Measurements from ENCODE around the gene TIMP3. TPM values are rescaled to one million over a fixed set of nuclear protein-coding genes. Genes with fewer than 3 reads are reported as not detected.
"Not testable (repeated sequence)": the region's sequence is repeated elsewhere in the genome, so short reads cannot be mapped to it uniquely, and the experiment has no call there.

TIMP3 gene
- total and polyA plus RNA-seq, 2 experiments from 2014 or later = 91.6 to 96.1 TPM

DNA sequence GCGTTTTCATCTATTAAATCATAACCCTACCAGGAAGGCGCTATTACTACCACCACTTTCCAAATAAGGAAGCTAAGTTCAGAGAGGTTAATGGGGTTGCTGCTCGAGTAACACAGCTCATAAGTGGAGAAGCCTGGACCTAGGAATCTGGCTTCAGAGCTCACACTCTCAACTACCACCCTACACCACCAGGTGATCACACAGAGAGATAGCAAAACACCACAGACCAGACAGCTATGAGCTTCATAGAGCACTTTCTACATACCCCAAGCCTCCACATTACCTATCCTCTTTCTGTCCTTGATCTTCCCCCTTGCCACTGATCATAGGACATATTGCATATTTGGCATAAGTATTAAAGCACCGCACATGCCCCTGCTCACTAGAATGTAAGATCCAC is 65.4 kb downstream of the TIMP3 start:
- H2AFZ ChIP-seq = no peak overlapping the region
- no peak overlapping the region for H3K4me3 ChIP-seq
- TF ChIP-seq EZH2phosphoT487 (IDR thresholded peaks at IDR 0.05; ENCODE audit: low read depth, severe bottlenecking, unreplicated experiment) (no peak), EZH2 (IDR thresholded peaks at IDR 0.05; ENCODE audit: borderline replicate concordance) (no peak), CTCF (IDR thresholded peaks at IDR 0.05; ENCODE audit: poor library complexity) (no peak)
- H3K36me3 ChIP-seq (replicated peaks; ENCODE audit: insufficient read depth, low read depth) = no peaks in the 10 kb centered on the region
- H4K20me1 ChIP-seq (ENCODE audit: insufficient read depth, poor library complexity, severe bottlenecking) = no peaks in the 10 kb centered on the region
- no peaks in the 10 kb centered on the region for H3K9me3 ChIP-seq (ENCODE audit: low read depth)
- H3K4me2 ChIP-seq = no peak overlapping the region
- 79% methylated on average over 4 of the region's 4 CpGs for WGBS (ENCODE audit: low lambda C conversion rate, missing lambda C conversion rate)
- H3K27me3 ChIP-seq = no peaks in the 10 kb centered on the region
- no peak overlapping the region for H3K27ac ChIP-seq
- no peaks in the 10 kb centered on the region for H3K9me2 ChIP-seq (replicated peaks; ENCODE audit: insufficient read depth)
- H3K79me2 ChIP-seq = no peaks in the 10 kb centered on the region
- no peak for DNase-seq (ENCODE audit: low spot score)
- no peaks in the 10 kb centered on the region for H3K4me1 ChIP-seq (ENCODE audit: insufficient read depth)

DNA sequence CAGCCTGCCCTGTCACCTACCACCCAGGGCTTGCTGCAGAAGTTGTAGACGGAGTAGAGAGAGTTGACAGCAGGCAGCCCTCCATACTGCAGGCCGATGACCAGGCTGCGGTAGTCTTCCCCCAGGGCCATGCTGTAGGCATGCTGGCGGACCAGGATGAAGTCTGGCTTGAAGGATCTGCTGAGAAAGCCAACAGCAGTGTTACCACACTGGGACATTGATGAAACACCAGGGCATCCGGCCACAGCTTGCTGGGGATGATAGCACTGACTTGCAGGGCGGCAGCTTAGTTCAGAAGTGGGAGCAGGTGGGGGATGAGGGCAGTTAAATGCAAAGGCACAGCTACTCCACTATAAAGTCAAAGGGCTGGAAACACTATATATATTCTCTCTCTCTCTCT is 67.4 kb downstream of the TIMP3 start:
- H4K20me1 ChIP-seq (ENCODE audit: insufficient read depth, poor library complexity, severe bottlenecking) = no peaks in the 10 kb centered on the region
- H3K27me3 ChIP-seq = no peaks in the 10 kb centered on the region
- H3K4me3 ChIP-seq = no peak overlapping the region
- TF ChIP-seq EZH2 (IDR thresholded peaks at IDR 0.05; ENCODE audit: borderline replicate concordance) (no peak), EZH2phosphoT487 (IDR thresholded peaks at IDR 0.05; ENCODE audit: low read depth, severe bottlenecking, unreplicated experiment) (no peak), CTCF (IDR thresholded peaks at IDR 0.05; ENCODE audit: poor library complexity) (no peak)
- no peak overlapping the region for H2AFZ ChIP-seq
- 87% methylated on average over 6 of the region's 6 CpGs for WGBS (ENCODE audit: low lambda C conversion rate, missing lambda C conversion rate)
- no peak overlapping the region for H3K4me2 ChIP-seq
- no peaks in the 10 kb centered on the region for H3K36me3 ChIP-seq (replicated peaks; ENCODE audit: insufficient read depth, low read depth)
- no peaks in the 10 kb centered on the region for H3K9me2 ChIP-seq (replicated peaks; ENCODE audit: insufficient read depth)
- H3K79me2 ChIP-seq = no peaks in the 10 kb centered on the region
- H3K9me3 ChIP-seq (ENCODE audit: low read depth) = no peaks in the 10 kb centered on the region
- no peak overlapping the region for H3K27ac ChIP-seq
- no peaks in the 10 kb centered on the region for H3K4me1 ChIP-seq (ENCODE audit: insufficient read depth)
- no peak for DNase-seq (ENCODE audit: low spot score)

DNA sequence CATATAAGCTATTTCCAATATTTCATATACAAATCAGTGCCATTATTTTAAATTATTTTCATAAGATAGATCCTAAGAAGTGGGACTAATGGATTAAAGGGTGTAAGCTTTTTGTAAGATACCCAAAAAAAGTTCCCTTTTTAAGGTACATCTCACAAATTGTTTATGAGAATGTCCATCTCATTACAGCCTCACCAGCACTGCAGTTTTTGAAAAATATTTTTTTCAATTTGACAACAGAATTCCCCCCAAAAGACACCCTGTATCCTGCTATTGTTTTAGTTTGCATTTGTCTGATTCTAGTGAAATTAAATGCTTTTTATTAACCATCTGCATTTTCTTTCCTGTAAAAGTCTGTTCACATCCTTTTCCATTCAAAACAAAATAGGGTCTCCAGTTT is 69.0 kb downstream of the TIMP3 start:
- H3K4me3 ChIP-seq = no peak overlapping the region
- no peaks in the 10 kb centered on the region for H3K36me3 ChIP-seq (replicated peaks; ENCODE audit: insufficient read depth, low read depth)
- no peak for DNase-seq (ENCODE audit: low spot score)
- H3K27ac ChIP-seq = no peak overlapping the region
- H3K79me2 ChIP-seq = no peaks in the 10 kb centered on the region
- H2AFZ ChIP-seq = no peak overlapping the region
- H3K9me3 ChIP-seq (ENCODE audit: low read depth) = no peaks in the 10 kb centered on the region
- no peaks in the 10 kb centered on the region for H3K27me3 ChIP-seq
- H3K4me1 ChIP-seq (ENCODE audit: insufficient read depth) = peaks cover 5% of the 10 kb centered on the region
- no peak overlapping the region for H3K4me2 ChIP-seq
- TF ChIP-seq EZH2 (IDR thresholded peaks at IDR 0.05; ENCODE audit: borderline replicate concordance) (no peak), EZH2phosphoT487 (IDR thresholded peaks at IDR 0.05; ENCODE audit: low read depth, severe bottlenecking, unreplicated experiment) (no peak), CTCF (IDR thresholded peaks at IDR 0.05; ENCODE audit: poor library complexity) (no peak)
- no peaks in the 10 kb centered on the region for H4K20me1 ChIP-seq (ENCODE audit: insufficient read depth, poor library complexity, severe bottlenecking)
- no peaks in the 10 kb centered on the region for H3K9me2 ChIP-seq (replicated peaks; ENCODE audit: insufficient read depth)

GRCh38 chr22:32873604-32874003 is 72.1 kb downstream of the TIMP3 start:
- not testable (repeated sequence) for H3K27me3 ChIP-seq; H3K4me3 ChIP-seq; DNase-seq (ENCODE audit: low spot score); H3K79me2 ChIP-seq; H3K4me1 ChIP-seq (ENCODE audit: insufficient read depth); H4K20me1 ChIP-seq (ENCODE audit: insufficient read depth, poor library complexity, severe bottlenecking); H2AFZ ChIP-seq; H3K9me2 ChIP-seq (replicated peaks; ENCODE audit: insufficient read depth); H3K4me2 ChIP-seq; H3K36me3 ChIP-seq (replicated peaks; ENCODE audit: insufficient read depth, low read depth); H3K27ac ChIP-seq; H3K9me3 ChIP-seq (ENCODE audit: low read depth)
- 90% methylated on average over 5 of the region's 5 CpGs for whole genome bisulfite sequencing (ENCODE audit: low lambda C conversion rate, missing lambda C conversion rate)
